HG03565 (cell line): ENCODE results near the gene RACK1.
A peak's percentile ranks its signal among the peaks of the same experiment; 100 is the strongest.
"Not testable (repeated sequence)": the region's sequence is repeated elsewhere in the genome, so short reads cannot be mapped to it uniquely, and the experiment has no call there.

Experiments
- ATAC-seq: cut with Tn5 transposase; IDR thresholded peaks from one replicate; pipeline ENCODE4 v1.9.1; 2021; ENCODE audit warnings: mild to moderate bottlenecking, moderate library complexity; ENCODE audit not compliant: unreplicated experiment

RACK1 gene

DNA sequence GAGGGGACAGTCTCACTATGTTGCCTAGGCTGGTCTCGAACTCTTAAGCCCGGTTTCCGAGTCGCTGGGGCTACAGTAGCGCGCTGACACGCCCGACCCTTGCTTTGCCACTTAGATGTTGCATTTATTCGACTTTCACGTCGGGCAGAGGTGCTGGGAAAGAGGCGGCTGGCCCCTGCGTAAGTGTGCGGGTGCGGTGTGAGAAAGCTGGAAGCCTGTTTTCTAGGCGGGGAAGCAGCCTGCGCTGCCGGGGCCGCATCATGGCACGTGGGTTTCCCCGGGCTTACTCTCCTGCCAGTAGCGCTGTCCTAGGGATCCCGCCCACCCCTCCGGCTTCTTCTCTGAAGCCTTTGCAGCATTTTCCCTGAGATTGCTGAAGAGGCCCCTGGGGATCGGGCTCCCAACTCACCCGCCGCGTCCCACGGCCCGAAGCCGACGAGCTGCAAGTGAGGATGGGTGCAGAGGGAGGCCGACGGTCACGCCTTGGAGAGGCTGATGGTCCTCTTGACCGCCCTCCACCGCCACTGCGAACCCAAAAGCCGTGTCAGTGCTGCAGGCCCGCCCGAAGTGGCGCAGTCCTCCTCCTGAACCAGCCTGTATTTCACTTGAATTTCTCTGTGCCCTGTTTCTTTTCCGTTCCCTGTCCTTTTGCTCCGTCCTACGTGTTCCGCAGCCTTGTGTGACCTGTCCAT is 26.4 kb downstream of the RACK1 start:
- peak; percentile 2 for ATAC-seq

DNA sequence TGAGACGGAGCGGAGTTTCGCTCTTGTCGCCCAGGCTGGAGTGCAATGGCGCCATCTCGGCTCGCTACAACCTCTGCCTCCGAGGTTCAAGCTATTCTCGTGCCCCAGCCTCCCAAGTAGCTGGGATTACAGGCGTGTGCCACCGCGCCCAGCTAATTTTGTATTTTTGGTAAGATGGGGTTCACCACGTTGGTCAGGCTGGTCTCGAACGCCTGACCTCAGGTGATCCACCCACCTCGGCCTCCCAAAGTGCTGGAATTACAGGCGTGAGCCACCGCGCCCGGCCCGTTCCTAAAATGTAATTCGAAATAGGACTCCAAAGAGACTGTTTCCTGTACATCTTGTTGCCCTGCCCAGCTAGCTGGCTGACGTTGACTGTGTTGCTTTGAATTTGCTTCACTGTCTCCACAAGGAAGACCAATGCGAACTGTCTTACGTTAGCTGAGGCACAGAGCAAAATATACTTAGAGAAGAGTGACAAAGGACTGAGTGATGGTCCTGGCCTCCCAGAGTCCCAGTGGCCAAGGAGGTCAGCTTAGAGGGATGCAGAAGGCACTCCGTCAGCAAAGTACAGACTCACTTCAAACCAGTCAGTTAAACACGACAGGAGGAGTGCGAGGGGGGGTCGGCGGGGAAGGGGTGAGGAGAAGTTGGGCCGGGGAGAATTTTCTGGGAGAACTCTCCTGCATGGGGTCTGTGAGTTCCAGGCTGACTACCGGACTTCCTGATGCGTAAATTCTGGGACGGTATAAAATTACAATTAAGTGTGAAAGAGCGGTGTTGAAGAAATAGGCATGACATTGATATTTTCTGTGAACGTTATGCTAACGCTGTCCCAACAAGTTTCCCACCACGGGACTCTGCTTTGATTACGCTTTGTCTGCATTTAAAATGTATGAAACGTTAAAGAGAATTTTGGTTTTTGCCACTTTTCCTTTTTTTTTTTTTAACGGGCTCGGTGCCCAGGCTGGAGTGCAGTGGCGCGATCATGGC is 27.4 kb downstream of the RACK1 start:
- no peak for ATAC-seq

GRCh38 chr5:181214249-181214648 is 29.5 kb downstream of the RACK1 start:
- ATAC-seq = not testable (repeated sequence)

DNA sequence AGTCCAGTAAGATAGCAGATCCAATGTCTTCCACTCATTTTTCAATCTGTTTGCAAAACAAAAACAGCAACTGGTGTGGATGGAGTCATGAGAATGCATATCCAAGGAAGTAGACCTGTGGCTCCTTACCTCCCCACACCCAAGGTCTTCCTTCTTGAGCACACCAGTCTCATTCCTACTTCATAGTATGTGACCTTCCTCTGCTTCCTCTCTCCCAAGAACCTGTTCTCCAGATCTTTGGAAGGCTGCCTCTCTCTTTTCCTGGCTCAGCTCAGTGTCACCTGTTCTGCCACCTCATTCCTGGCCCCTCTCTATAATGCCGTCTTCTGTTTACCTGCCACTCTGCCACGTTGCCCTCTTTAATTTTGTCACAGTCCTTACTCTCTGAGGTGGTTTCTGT is 30.8 kb downstream of the RACK1 start:
- ATAC-seq = no peak

DNA sequence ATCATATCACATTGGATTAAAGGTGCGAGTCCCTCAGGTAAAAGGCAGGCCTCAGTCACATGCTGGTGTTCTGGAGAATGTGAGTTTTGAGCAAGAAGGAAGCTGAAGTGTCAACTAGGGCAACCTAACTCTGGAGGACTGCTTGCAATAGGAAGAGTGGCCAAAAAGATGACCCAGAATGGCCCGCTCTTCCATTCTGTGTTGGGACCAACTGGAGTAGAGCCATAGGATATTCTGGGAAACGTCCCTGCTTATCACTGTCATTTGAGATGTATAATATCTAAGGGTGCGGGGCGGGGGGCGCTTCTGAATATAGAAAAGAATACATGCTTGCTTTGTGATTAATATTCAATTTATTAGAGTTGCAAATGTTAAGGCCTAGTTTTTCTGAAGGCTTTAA is 31.6 kb downstream of the RACK1 start:
- ATAC-seq = no peak

- no peak for ATAC-seq
Observed at GRCh38 chr5:181211208-181211607, 32.5 kb downstream of the RACK1 start.

DNA sequence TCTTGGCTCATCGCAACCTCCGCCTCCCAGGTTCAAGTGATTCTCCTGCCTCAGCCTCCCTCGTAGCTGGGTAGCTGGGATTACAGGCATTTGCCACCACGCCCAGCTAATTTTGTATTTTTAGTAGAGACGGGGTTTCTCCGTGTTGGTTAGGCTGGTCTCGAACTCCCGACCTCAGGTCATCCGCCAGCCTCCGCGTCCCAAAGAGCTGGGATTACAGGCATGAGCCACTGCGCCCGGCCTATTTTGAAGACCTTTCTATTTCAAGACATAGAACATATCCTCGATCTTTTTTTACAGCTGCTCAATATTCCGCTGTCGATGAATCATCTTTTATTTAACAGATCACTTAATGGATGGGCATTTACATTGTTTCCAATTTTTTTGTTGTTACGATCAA is 33.0 kb downstream of the RACK1 start:
- not testable (repeated sequence) for ATAC-seq

GRCh38 chr5:181210148-181210547 is 33.6 kb downstream of the RACK1 start:
- ATAC-seq = not testable (repeated sequence)

GRCh38 chr5:181209006-181209405 is 34.7 kb downstream of the RACK1 start:
- ATAC-seq = not testable (repeated sequence)

- no peak for ATAC-seq
Observed at GRCh38 chr5:181207960-181208253, 35.8 kb downstream of the RACK1 start.

- peak; percentile 28 for ATAC-seq
Observed at GRCh38 chr5:181207214-181207959, 36.3 kb downstream of the RACK1 start.

GRCh38 chr5:181205761-181206649 is 37.7 kb downstream of the RACK1 start:
- no peak for ATAC-seq

- no peak for ATAC-seq
Observed at GRCh38 chr5:181204826-181205760, 38.6 kb downstream of the RACK1 start, which contains the start of gene TRIM7. Gene TRIM7 (minus strand): TSS chr5:181205196. CDS start chr5:181205110, 86 bp downstream.

GRCh38 chr5:181204113-181204825 is 39.4 kb downstream of the RACK1 start:
- ATAC-seq = no peak

DNA sequence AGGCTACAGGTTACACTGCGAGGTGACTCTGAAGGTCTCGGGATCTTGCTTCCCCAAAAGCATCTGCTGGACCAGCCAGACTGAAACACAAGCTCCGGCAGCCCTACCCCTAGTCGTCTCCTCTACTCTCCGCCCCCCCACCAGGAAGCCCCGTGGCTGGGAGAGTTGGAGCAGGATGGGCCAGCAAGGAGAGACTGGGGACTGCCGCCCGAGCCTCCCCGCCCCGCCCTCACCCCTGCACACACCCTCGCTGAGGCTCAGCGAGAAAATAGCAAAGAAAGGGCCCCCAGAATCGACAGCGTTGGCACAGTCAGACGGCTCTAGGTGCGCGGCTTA is 40.0 kb downstream of the RACK1 start:
- no peak for ATAC-seq

GRCh38 chr5:181203093-181203711 is 40.5 kb downstream of the RACK1 start:
- ATAC-seq = no peak

DNA sequence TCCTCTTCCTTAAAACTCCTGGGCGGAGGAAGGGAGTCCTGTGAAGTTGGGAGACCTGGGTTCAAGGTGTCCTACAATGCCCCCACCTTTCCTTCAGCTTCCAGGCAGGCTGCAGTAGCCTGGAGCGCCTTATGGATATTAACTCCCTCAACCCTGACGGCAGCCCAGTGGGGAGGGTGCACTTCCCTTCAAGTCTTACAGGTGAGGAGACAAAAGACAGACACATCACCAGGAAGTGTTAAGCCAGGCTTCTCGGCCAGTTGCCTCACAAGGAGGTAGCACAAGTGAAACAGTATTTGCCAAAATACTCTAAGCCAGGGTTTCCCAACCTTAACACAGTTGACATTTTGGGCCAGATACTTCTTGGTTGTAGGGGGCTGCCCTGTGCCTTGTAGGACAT is 42.9 kb downstream of the RACK1 start:
- no peak for ATAC-seq

GRCh38 chr5:181199881-181200638 is 43.6 kb downstream of the RACK1 start:
- no peak for ATAC-seq
